ENCODE data around the gene RAD52.

RAD52 gene

GRCh38 chr12:868722-869121 is 80.8 kb downstream of the RAD52 start:
- no peak for DNase-seq (ENCODE audit: low read depth in 2 of 2)

- no peak for DNase-seq (ENCODE audit: low read depth in 2 of 2)
Observed at GRCh38 chr12:867905-868304, 81.6 kb downstream of the RAD52 start.

DNA sequence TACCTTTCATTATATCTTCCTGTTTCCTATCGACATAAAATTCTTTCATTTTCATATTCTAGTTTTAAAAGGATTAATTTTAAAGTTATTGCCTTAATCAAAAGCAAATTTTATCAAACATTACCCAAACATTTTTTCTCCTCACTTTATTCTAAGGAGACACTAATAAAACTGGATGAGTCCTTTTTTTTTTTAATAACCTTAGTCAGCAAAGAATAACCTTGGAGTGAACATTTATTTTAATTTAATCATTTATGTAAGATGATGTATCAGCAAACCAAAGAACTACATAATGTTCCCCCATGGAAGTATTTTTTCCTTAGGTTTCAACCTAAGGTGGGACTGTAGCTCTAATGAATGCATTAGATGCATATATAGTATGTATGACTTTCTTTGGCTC is 83.9 kb downstream of the RAD52 start:
- DNase-seq (ENCODE audit: low read depth in 2 of 2), result no peak

DNA sequence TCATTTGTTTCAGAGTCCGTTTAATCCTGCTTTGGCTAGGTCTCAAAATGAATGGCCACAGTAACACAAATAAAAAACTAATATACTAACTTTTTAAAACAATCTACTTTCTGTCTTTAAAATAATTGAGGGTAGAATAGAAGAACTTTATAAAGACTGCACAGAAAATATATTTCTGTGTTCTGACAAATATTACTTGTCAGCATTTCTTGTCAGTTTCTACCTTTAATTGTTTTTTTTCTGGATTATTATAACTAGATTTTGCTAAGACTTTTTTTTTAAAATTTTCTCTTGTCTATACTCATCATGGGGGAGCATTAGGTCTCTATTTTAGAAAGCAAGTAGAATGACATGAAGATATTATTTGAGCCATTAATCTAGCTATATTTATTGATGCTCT is 86.2 kb downstream of the RAD52 start:
- DNase-seq (ENCODE audit: low read depth in 2 of 2), result no peak

DNA sequence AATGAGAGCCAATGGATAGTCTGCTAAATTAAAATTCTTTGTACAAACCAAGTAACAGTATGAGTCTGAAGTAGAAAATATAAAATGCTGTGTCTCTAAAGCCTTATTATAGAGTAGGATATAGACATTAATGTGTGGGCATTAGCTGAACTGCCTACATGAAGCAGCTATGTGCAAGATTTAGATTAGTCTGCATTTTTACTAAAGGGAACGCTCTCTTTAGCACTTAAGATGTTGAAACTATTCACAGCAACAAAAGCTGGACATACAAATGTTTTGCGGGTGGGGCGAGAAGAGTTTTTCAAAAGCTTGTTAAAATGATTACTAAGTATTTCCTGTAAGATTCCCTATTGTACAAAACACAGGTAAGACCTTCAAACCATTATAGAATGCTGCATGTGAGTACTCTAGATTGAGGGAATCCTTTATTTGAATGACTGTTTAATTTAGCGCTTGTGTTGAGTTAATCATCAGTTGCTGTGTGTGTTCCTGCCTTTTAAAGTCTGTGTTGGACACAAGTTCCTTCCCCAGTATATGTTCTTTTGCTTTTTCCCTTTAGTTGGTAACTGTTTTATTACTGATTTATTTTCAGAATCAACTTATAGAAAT is 87.1 kb downstream of the RAD52 start:
- DNase-seq (ENCODE audit: low read depth in 2 of 2), result no peak

Data from stimulated activated CD4-positive, alpha-beta T cell treated with anti-CD3 and anti-CD28 coated beads, Interleukin-15, amount 100 ng/mL, for 48 hours (primary cell).